Measurements from ENCODE around the gene RTN4RL2. TPM values are rescaled to one million over a fixed set of nuclear protein-coding genes. Genes with fewer than 3 reads are reported as not detected.

Gene RTN4RL2
- total and polyA plus RNA-seq, 12 donors, result 0.24 to 2.1 (median 0.71) TPM; not detected in 3

- H3K36me3 ChIP-seq (replicated peaks in 1 of 2), result no peaks in the 10 kb centered on the region
- H3K4me3 ChIP-seq, result no peak overlapping the region
- 86 to 95% (median 90%) methylated on average over 2 of the region's 2 CpGs for WGBS, 4 donors
- no peaks in the 10 kb centered on the region for H3K27me3 ChIP-seq
- intact Hi-C loops (cut with DNase I), result loop anchor here in 1 of 2 donors (10.0 kb wide), 1 partner anchor 166 kb away; no protein-coding TSS in a partner anchor
- H3K9me3 ChIP-seq (replicated peaks in 1 of 3), result no peaks in the 10 kb centered on the region
- no peak for DNase-seq
- TF ChIP-seq POLR2A (IDR thresholded peaks at IDR 0.05) (no peak), CTCF (IDR thresholded peaks at IDR 0.05) (no peak)
- no peak overlapping the region for H3K27ac ChIP-seq
- H3K4me1 ChIP-seq (replicated peaks in 1 of 2), result peaks cover 0 to 1% of the 10 kb centered on the region in 2 donors
Measured at GRCh38 chr11:57521116-57521515, 60.8 kb downstream of the RTN4RL2 start.

- intact Hi-C loops (cut with DNase I), result loop anchor here in 1 of 2 donors (10.0 kb wide), 1 partner anchor 169 kb away; no protein-coding TSS in a partner anchor
- Histone ChIP-seq H3K27me3 (no peaks in the 10 kb centered on the region), H3K9me3 (replicated peaks in 1 of 3) (no peaks in the 10 kb centered on the region), H3K27ac (no peak overlapping the region), H3K4me3 (no peak overlapping the region), H3K36me3 (replicated peaks in 1 of 2) (no peaks in the 10 kb centered on the region), H3K4me1 (replicated peaks in 1 of 2) (no peaks in the 10 kb centered on the region)
- no peak for DNase-seq
- TF ChIP-seq POLR2A (IDR thresholded peaks at IDR 0.05) (no peak), CTCF (IDR thresholded peaks at IDR 0.05) (no peak)
- 80 to 91% (median 90%) methylated on average over 4 of the region's 4 CpGs for WGBS, 4 donors
Measured at GRCh38 chr11:57523419-57523818, 63.1 kb downstream of the RTN4RL2 start.

Small RNA genes within 50 kb of the gene (small RNA-seq; reads per million reads assigned to genes)
- 0 reads per million in 2 donors for gene RNA5SP341

Other genes with a start within 250 kb of the RTN4RL2 start
- gene APLNR, start 223.3 kb upstream of the RTN4RL2 start, total RNA-seq, result 10 to 100 TPM in 3 of 9 donors, 1 to 10 TPM in 6; 3.4 to 30.1 (median 6.9) TPM
- 1 to 10 TPM; 1.1 to 2.5 (median 2.1) TPM for gene APLNR, start 223.3 kb upstream of the RTN4RL2 start, polyA plus RNA-seq
- gene TNKS1BP1, start 135.6 kb upstream of the RTN4RL2 start, total RNA-seq, result 100 to 1,000 TPM in 7 of 9 donors, 10 to 100 TPM in 2; 24.5 to 203 (median 136) TPM
- gene TNKS1BP1, start 135.6 kb upstream of the RTN4RL2 start, polyA plus RNA-seq, result 100 to 1,000 TPM; 113 to 338 (median 209) TPM
- gene SSRP1, start 124.6 kb upstream of the RTN4RL2 start, total RNA-seq, result 10 to 100 TPM; 37.4 to 68.3 (median 59.0) TPM
- 100 to 1,000 TPM in 1 of 3 donors, 10 to 100 TPM in 2; 25.3 to 106 (median 31.0) TPM for gene SSRP1, start 124.6 kb upstream of the RTN4RL2 start, polyA plus RNA-seq
- gene P2RX3, start 122.2 kb upstream of the RTN4RL2 start, total RNA-seq, result 1 to 10 TPM in 4 of 9 donors, under 1 TPM in 4, not detected in 1; 0.11 to 2.5 (median 0.97) TPM
- gene P2RX3, start 122.2 kb upstream of the RTN4RL2 start, polyA plus RNA-seq, result under 1 TPM in 2 of 3 donors, not detected in 1; 0.13 to 0.66 TPM
- not detected for gene PRG3, start 79.4 kb upstream of the RTN4RL2 start, total RNA-seq
- gene PRG3, start 79.4 kb upstream of the RTN4RL2 start, polyA plus RNA-seq, result not detected
- gene PRG2, start 69.9 kb upstream of the RTN4RL2 start, total RNA-seq, result under 1 TPM in 2 of 9 donors, not detected in 7; 0.27 to 0.28 TPM
- under 1 TPM in 2 of 3 donors, not detected in 1; 0.24 to 0.97 TPM for gene PRG2, start 69.9 kb upstream of the RTN4RL2 start, polyA plus RNA-seq
- gene SLC43A3, start 33.4 kb upstream of the RTN4RL2 start, total RNA-seq, result 10 to 100 TPM; 14.0 to 72.7 (median 31.4) TPM
- 10 to 100 TPM; 20.7 to 36.1 (median 23.2) TPM for gene SLC43A3, start 33.4 kb upstream of the RTN4RL2 start, polyA plus RNA-seq
- 10 to 100 TPM in 7 of 9 donors, 1 to 10 TPM in 2; 4.2 to 32.3 (median 25.1) TPM for gene SLC43A1, start 55.2 kb downstream of the RTN4RL2 start, total RNA-seq
- 10 to 100 TPM in 2 of 3 donors, 1 to 10 TPM in 1; 3.8 to 24.8 (median 14.8) TPM for gene SLC43A1, start 55.2 kb downstream of the RTN4RL2 start, polyA plus RNA-seq
- gene TIMM10, start 70.2 kb downstream of the RTN4RL2 start, total RNA-seq, result 10 to 100 TPM; 35.6 to 89.0 (median 54.0) TPM
- 10 to 100 TPM; 23.9 to 72.5 (median 48.8) TPM for gene TIMM10, start 70.2 kb downstream of the RTN4RL2 start, polyA plus RNA-seq
- gene SMTNL1, start 77.1 kb downstream of the RTN4RL2 start, total RNA-seq, result under 1 TPM in 1 of 9 donors, not detected in 8; 0.30 TPM
- not detected for gene SMTNL1, start 77.1 kb downstream of the RTN4RL2 start, polyA plus RNA-seq
- gene UBE2L6, start 107.1 kb downstream of the RTN4RL2 start, total RNA-seq, result 100 to 1,000 TPM in 2 of 9 donors, 10 to 100 TPM in 7; 34.4 to 108 (median 82.8) TPM
- 10 to 100 TPM; 38.0 to 89.4 (median 38.2) TPM for gene UBE2L6, start 107.1 kb downstream of the RTN4RL2 start, polyA plus RNA-seq
- gene SERPING1, start 137.2 kb downstream of the RTN4RL2 start, total RNA-seq, result 100 to 1,000 TPM in 7 of 9 donors, 10 to 100 TPM in 1, 1 to 10 TPM in 1; 7.0 to 423 (median 140) TPM
- 100 to 1,000 TPM; 157 to 353 (median 220) TPM for gene SERPING1, start 137.2 kb downstream of the RTN4RL2 start, polyA plus RNA-seq
- gene YPEL4, start 189.4 kb downstream of the RTN4RL2 start, total RNA-seq, result 1 to 10 TPM in 6 of 9 donors, under 1 TPM in 3; 0.18 to 4.4 (median 1.7) TPM
- gene YPEL4, start 189.4 kb downstream of the RTN4RL2 start, polyA plus RNA-seq, result 10 to 100 TPM in 1 of 3 donors, 1 to 10 TPM in 2; 1.6 to 15.7 (median 5.2) TPM
- gene CLP1, start 197.2 kb downstream of the RTN4RL2 start, total RNA-seq, result 10 to 100 TPM in 8 of 9 donors, 1 to 10 TPM in 1; 6.8 to 21.1 (median 12.2) TPM
- 10 to 100 TPM in 1 of 3 donors, 1 to 10 TPM in 2; 5.5 to 10.3 (median 6.5) TPM for gene CLP1, start 197.2 kb downstream of the RTN4RL2 start, polyA plus RNA-seq
- 100 to 1,000 TPM in 1 of 9 donors, 10 to 100 TPM in 8; 22.6 to 111 (median 46.5) TPM for gene ZDHHC5, start 207.6 kb downstream of the RTN4RL2 start, total RNA-seq
- gene ZDHHC5, start 207.6 kb downstream of the RTN4RL2 start, polyA plus RNA-seq, result 10 to 100 TPM; 28.2 to 69.4 (median 34.9) TPM